ENCODE measurements around the gene CNBP. TPM values are rescaled to one million over a fixed set of nuclear protein-coding genes. Genes with fewer than 3 reads are reported as not detected.

The CNBP gene
- polyA plus RNA-seq, 1 experiment = 268 TPM

GRCh38 chr3:129164500-129164899 lies 19.2 kb downstream of the CNBP start:
- H3K27me3 ChIP-seq (ENCODE audit: control insufficient read depth, insufficient read depth, low read length) = no peaks in the 10 kb centered on the region
- peaks cover 9% of the 10 kb centered on the region for H3K36me3 ChIP-seq (ENCODE audit: control insufficient read depth, insufficient read depth, low read length)
- TF ChIP-seq, protein P1, sequence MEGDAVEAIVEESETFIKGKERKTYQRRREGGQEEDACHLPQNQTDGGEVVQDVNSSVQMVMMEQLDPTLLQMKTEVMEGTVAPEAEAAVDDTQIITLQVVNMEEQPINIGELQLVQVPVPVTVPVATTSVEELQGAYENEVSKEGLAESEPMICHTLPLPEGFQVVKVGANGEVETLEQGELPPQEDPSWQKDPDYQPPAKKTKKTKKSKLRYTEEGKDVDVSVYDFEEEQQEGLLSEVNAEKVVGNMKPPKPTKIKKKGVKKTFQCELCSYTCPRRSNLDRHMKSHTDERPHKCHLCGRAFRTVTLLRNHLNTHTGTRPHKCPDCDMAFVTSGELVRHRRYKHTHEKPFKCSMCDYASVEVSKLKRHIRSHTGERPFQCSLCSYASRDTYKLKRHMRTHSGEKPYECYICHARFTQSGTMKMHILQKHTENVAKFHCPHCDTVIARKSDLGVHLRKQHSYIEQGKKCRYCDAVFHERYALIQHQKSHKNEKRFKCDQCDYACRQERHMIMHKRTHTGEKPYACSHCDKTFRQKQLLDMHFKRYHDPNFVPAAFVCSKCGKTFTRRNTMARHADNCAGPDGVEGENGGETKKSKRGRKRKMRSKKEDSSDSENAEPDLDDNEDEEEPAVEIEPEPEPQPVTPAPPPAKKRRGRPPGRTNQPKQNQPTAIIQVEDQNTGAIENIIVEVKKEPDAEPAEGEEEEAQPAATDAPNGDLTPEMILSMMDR (IDR thresholded peaks at IDR 0.05; ENCODE audit: insufficient read depth, low read depth, low read length) = no peak
- ChIA-PET CTCF (interaction anchor here (1.1 to 4.3 kb wide), 2 partner anchors 81 to 82 kb away, joined by 5 to 22 read pairs; no protein-coding TSS in a partner anchor), POLR2A (no interaction called here)
- H3K4me3 ChIP-seq (ENCODE audit: low read depth, low read length) = no peak overlapping the region
- DNase-seq (ENCODE audit: low read depth) = no peak

- peaks cover 12% of the 10 kb centered on the region for H3K36me3 ChIP-seq (ENCODE audit: control insufficient read depth, insufficient read depth, low read length)
- DNase-seq (ENCODE audit: low read depth) = no peak
- POLR2A ChIA-PET = no interaction called here
- CTCF ChIA-PET = interaction anchor here (0.6 to 2.1 kb wide), 10 partner anchors 17 to 193 kb away, joined by 4 to 35 read pairs (median 5); partner anchors contain the start of gene COPG1
- no peak overlapping the region for H3K4me3 ChIP-seq (ENCODE audit: low read depth, low read length)
- TF ChIP-seq, protein P1 (IDR thresholded peaks at IDR 0.05; ENCODE audit: insufficient read depth, low read depth, low read length) = peak; percentile 27; the same call in 1 of the 2 replicates
- H3K27me3 ChIP-seq (ENCODE audit: control insufficient read depth, insufficient read depth, low read length) = no peaks in the 10 kb centered on the region
Observed at GRCh38 chr3:129162729-129163579, 20.7 kb downstream of the CNBP start.

DNA sequence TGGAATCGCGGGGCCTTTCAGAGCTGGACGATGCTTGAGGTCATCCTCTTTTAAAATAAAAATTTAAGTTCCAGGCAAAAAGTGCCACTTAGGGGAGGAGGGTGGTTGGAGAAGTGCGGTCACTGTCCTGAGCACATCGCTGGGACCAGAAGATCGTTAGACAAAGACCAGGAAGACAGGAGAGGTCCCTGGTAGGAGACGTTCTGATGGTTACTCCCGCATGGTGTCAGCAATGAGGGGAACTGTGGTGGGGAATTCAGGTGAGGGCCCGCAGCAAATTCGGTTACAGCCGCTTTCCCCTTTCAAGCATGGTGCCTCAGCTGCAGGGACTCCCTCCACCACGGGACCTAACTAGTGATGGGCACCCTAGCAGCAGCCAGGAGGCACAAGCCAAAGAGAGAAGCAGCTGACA lies 21.8 kb downstream of the CNBP start:
- CTCF ChIA-PET = interaction anchor here (0.7 to 2.1 kb wide), 12 partner anchors 9 to 544 kb away, joined by 3 to 35 read pairs (median 4); no protein-coding TSS in a partner anchor
- Histone ChIP-seq H3K27me3 (ENCODE audit: control insufficient read depth, insufficient read depth, low read length) (no peaks in the 10 kb centered on the region), H3K36me3 (ENCODE audit: control insufficient read depth, insufficient read depth, low read length) (peaks cover 9% of the 10 kb centered on the region), H3K4me3 (ENCODE audit: low read depth, low read length) (peak overlapping the region; percentile 83)
- DNase-seq (ENCODE audit: low read depth) = no peak
- TF ChIP-seq, protein P1 (IDR thresholded peaks at IDR 0.05; ENCODE audit: insufficient read depth, low read depth, low read length) = no peak
- POLR2A ChIA-PET = interaction anchor here (0.6 kb wide), 1 partner anchor 13 kb away, joined by 5 read pairs; no protein-coding TSS in a partner anchor

DNA sequence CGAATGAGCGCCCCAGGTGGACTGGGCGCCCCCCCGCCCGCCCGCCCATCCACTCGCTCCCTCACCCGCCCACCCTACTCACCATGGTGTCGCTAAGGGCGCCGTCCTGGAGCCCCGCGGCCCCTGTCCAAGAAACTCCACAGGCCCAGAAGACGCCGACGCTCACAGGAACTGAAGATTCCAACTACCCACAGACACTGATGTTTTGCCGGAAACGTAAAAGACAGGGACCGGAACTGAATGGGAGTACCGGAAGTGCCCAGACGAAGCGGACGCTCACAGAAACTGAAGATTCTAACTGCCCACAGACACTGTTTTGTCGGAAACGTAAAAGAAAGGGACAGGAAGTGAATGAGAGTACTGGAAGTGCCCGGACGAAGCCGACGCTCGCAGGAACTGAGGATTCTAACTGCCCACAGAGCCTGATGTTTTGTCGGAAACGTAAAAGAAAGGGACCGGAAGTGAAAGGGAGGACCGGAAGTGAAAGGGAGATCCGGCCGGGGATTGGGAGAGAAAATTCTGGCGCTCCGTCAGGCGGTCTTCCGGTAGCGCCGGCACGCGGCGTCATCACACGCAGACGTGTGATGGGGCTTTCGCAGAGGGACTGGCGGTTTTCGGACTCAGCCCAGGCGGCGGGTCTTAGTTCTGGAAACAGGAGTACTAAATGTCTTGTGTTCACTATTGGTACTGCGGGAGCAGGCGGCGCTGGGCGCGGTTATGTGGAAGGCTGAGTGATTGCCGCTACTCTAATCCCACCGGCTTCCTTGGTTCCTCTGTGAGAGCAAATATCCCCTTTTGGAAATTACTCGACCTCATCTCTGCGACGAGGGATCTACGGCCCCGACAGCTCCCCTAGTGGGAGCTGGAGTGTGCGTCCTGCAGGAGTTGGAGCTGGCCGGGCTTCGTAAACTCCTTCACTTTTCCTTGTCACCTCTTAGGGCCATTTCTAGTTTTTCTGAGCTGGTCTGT lies 22.5 kb downstream of the CNBP start, which contains the start of gene ISY1:
Gene ISY1, minus strand, starts transcription at position 173 of the 969 bp plus-strand sequence. Its CDS starts 88 bp downstream, at position 85.
- no peaks in the 10 kb centered on the region for H3K27me3 ChIP-seq (ENCODE audit: control insufficient read depth, insufficient read depth, low read length)
- TF ChIP-seq, protein P1 (IDR thresholded peaks at IDR 0.05; ENCODE audit: insufficient read depth, low read depth, low read length) = peak; percentile 91
- peak; percentile 65 for DNase-seq (ENCODE audit: low read depth)
- H3K36me3 ChIP-seq (ENCODE audit: control insufficient read depth, insufficient read depth, low read length) = peaks cover 7% of the 10 kb centered on the region
- H3K4me3 ChIP-seq (ENCODE audit: low read depth, low read length) = peak within 1 kb of the TSS; percentile 83
- ChIA-PET CTCF (interaction anchor here (0.7 to 2.1 kb wide), 11 partner anchors 9 to 543 kb away, joined by 3 to 35 read pairs (median 4); no protein-coding TSS in a partner anchor), POLR2A (interaction anchor here (0.6 kb wide), 1 partner anchor 13 kb away, joined by 5 read pairs; no protein-coding TSS in a partner anchor)

Data from BJ (cell line).